ENCODE measurements around the gene HOXA5.

HOXA5 gene

DNA sequence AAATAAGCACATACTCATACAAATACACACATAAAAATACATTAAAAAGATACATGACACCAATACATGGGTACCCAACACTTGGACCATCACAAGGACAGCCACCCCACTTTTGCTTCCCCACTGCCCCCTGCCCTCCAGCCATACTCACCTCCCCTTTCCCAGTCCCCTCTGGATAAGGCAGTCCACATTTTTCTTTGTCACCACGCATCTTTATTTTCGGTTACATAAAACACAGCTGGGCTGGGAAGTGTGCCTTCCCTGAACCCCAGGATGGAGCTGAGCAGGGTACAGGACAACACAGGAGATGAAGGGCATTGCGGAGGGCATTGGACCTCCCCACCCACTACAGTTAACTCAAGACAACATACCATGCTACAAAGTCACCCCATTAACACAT lies 10.0 kb upstream of the HOXA5 start:
- Histone ChIP-seq H3K36me3 (ENCODE audit: insufficient read depth, low read length) (no peaks in the 10 kb centered on the region), H3K9me3 (ENCODE audit: control insufficient read depth, insufficient read depth, low read length) (peaks cover 3% of the 10 kb centered on the region; the same call in 1 of the 2 replicates), H3K4me1 (ENCODE audit: insufficient read depth, low read length) (no peaks in the 10 kb centered on the region), H3K9ac (ENCODE audit: low read depth, low read length) (no peak overlapping the region)

DNA sequence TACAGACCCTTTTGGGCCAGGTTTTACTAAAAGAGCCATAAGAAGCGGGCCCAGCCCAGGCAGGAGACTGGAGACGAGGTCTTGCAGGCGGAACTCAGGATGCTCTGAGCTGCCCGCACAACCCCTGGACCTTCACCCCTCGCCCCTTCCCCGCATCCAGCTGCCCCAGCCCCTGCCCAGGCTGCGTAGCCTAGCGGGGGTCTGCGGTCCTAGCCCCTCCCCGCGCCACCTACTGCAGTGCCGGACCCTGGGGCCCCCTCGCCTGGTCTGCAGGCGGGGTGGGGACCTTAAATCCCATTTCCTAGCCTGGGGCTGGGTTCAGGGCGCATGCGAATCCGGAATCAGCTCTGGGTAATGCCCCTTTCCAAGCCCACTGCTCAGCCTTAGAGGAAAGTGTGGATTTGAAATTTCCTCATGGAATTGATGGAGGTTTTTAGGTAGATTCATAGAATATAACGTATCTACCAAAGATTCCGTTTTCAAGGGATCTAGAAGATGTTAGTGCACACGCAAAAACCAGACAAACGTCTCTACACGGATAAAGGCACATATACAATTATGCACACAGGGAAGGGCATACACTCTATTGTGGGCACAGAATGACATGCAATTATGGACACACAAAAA lies 9.4 kb upstream of the HOXA5 start:
- Histone ChIP-seq H3K4me1 (ENCODE audit: insufficient read depth, low read length) (no peaks in the 10 kb centered on the region), H3K9me3 (ENCODE audit: control insufficient read depth, insufficient read depth, low read length) (peaks cover 3% of the 10 kb centered on the region; the same call in 1 of the 2 replicates), H3K9ac (ENCODE audit: low read depth, low read length) (no peak overlapping the region), H3K36me3 (ENCODE audit: insufficient read depth, low read length) (no peaks in the 10 kb centered on the region)

DNA sequence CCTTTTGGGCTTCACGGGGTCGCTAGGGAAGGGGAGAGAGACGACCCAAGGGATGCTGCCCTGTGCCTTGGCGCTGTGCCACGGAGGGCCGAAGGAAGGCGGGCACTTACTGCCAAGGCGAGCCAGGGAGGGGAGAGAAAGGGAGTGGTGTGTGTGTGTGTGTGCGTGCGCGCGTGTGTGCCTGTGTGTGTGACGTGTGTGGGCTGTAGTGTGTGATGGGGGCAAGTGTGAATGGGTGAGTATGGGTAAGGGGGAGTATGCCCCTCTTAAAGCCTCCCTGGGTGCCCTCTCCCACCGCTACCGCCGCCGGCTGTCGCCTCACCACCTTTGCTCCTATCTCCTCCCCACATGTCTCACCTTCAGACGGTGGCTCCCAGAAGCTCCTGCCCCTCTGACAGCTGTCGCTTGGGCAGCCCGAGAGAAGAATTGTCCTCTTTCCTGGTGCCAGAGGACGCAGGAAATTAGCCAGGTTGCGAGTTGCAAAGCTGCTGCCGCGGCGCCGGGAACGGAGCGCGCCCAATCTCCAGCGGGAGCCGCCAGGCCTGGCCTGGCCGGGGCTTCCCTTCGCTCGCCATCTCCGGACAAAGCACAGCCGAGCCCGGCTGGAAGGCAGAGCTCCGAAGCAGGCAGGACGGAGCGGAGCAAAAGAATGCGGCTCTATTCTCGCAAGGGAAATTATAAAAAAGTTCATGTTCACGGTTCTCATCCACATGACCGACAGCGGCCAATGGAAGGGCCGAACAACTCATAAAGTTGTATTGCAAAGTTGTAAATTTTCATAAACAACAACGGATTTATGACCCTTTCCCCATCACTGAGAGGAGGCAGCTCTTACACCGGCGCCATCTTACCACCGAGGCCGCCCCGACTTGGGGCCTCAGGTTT lies 8.7 kb upstream of the HOXA5 start, which contains the start of gene HOXA3:
Gene HOXA3, minus strand, starts transcription at position 653 of the 885 bp plus-strand sequence. CDS start 41,943 bp downstream, outside the sequence.
- no peaks in the 10 kb centered on the region for H3K4me1 ChIP-seq (ENCODE audit: insufficient read depth, low read length)
- H3K9me3 ChIP-seq (ENCODE audit: control insufficient read depth, insufficient read depth, low read length), result peaks cover 3% of the 10 kb centered on the region; the same call in 1 of the 2 replicates
- H3K36me3 ChIP-seq (ENCODE audit: insufficient read depth, low read length), result no peaks in the 10 kb centered on the region
- no peak within 1 kb of the TSS for H3K9ac ChIP-seq (ENCODE audit: low read depth, low read length)

DNA sequence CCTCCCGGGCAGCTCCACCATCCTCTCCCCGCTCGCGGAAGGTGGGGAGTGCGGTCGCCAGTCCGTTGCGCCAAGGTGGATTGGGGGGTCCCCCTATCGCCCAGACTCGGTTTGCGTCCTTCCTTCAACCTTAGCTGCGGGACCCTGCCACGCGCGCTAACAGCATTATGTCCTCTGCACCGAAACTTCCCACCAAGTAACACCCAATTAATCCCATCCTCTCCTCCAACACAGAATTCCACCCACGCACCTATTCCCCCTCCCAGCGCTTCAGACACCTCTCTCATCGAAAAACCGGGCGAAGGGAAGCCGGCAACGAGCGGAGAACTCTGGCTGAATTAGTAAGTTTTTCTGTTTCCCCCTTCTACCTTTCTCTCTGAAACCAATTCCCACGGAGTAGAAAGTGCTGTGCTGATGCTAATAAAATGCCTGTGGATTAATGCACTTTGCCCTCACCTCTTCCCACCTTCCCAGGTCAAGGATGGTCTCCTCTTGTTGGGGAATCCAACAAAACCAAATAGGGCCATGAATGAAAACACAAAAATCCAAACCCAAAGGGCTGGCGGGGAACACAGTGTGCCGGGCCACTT lies 8.0 kb upstream of the HOXA5 start:
- peaks cover 3% of the 10 kb centered on the region; the same call in 1 of the 2 replicates for H3K9me3 ChIP-seq (ENCODE audit: control insufficient read depth, insufficient read depth, low read length)
- no peak overlapping the region; the same call in 1 of the 2 replicates for H3K9ac ChIP-seq (ENCODE audit: low read depth, low read length)
- H3K4me1 ChIP-seq (ENCODE audit: insufficient read depth, low read length), result no peaks in the 10 kb centered on the region
- H3K36me3 ChIP-seq (ENCODE audit: insufficient read depth, low read length), result no peaks in the 10 kb centered on the region

DNA sequence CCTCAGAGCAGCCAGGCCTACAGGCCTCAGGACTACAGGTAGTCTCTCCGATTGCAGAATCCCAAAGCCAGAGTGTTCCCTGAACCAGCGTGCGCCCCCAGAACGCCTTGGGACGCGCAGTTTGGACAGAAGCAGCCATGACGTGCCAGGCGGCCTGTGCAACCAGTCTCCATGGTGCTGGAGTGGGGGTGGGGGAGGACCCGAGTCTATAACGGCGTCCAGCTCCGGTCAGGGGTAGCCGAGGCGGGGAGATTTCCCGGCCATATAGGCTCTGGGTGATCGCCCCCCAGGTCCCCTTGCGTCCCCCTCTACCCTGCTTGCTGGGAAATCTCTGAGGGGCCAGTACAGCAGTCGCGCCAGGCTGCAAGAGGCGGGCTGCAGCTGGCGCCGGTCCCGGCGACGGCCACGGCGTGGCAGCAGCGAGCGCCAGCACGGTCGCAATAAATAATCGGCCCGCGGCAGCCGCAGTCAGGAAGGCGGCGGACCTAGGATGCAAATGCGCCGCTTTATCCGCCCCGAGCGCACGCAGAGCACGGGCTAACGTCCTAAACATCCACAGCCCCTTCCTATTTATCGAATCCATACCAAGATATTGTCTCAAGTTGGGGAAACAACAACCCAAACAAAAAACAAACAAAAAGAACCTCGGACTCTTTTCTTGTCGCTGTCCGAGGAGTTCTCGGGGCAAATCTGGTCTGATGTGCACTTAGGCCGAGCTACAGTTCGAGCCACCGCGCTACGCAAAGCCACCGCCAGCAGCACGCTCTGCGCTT lies 7.3 kb upstream of the HOXA5 start:
- H3K4me1 ChIP-seq (ENCODE audit: insufficient read depth, low read length), result no peaks in the 10 kb centered on the region
- peak overlapping the region; percentile 31; the same call in 1 of the 2 replicates for H3K9ac ChIP-seq (ENCODE audit: low read depth, low read length)
- no peaks in the 10 kb centered on the region for H3K36me3 ChIP-seq (ENCODE audit: insufficient read depth, low read length)
- no peaks in the 10 kb centered on the region for H3K9me3 ChIP-seq (ENCODE audit: control insufficient read depth, insufficient read depth, low read length)

DNA sequence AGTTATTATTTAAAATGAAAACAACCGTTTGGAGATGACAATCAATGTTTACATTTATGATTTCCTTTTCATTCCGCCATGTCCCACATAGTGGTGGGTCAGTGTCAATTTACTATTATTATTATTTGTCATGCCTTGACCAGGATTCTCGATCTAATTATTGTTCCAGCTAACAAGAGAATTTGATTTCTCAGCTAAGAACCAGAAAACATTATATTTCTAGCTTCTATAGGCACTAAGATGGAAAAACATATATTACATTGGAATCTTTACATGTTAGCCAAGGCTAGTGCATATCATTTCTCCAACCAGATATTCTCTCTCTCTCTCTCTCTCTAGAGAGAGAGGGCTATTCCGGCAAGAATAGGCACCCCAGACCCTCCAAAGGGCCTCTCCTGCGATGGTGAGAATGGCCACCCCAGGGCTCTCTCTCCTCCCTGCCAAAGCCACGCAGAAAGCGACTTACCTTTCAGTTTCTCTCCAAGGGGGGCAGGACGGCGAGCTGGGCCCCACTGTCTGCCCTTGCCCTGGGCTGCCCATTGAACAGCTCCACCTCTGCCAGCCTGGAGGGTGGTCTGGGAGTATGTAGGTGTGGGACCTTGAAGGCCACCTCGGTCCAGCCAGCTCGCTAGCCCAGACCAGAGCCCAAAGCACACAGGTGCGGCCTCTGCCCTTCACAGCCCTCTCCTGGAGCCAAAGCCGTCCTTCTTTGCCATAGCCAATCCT lies 6.5 kb upstream of the HOXA5 start:
- Histone ChIP-seq H3K9me3 (ENCODE audit: control insufficient read depth, insufficient read depth, low read length) (no peaks in the 10 kb centered on the region), H3K9ac (ENCODE audit: low read depth, low read length) (no peak overlapping the region; the same call in 1 of the 2 replicates), H3K36me3 (ENCODE audit: insufficient read depth, low read length) (no peaks in the 10 kb centered on the region), H3K4me1 (ENCODE audit: insufficient read depth, low read length) (no peaks in the 10 kb centered on the region)

DNA sequence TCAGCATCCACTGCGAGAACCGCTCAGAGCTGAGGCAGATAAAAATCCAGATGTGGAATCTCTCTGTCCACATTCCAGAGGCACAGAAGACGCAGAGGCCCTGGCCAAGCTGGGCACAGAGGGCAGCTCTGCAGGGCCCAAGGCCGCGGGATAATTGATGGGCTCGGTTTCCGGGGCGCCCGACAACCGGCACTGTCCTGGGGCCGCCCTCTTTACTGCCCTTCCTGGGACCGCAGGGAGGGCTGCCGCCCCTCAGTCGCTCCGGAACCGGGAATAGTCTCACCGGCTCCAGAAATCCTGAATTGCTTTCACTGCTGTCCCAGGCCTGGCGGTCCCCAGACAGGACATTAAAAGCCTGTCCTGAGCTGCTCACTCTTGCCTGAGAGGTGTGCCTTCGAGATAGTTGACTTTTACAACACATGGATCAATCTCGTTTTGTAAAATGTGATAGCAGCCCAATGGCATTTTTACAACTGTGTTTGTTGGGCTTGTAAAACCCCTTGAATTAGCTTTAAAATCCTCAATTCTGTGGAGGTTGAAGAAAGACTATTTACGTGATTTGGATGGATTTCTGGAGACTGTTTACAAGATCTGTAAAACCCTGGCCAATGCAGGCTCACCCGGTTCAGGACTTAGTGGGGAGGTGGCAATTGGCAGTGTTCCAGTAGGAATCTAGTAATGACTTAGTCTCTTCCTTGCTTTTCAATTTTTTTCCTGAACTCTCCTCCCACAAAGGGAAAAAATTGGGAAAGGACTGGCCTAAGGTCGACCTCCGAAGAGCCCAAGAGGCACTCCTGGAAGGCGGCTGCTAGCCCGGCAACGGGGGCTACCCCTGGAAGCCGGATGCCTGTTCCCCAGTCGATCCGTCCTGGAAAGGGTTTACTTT lies 5.5 kb upstream of the HOXA5 start:
- Histone ChIP-seq H3K9ac (ENCODE audit: low read depth, low read length) (no peak overlapping the region), H3K4me1 (ENCODE audit: insufficient read depth, low read length) (no peaks in the 10 kb centered on the region), H3K36me3 (ENCODE audit: insufficient read depth, low read length) (no peaks in the 10 kb centered on the region), H3K9me3 (ENCODE audit: control insufficient read depth, insufficient read depth, low read length) (no peaks in the 10 kb centered on the region)

DNA sequence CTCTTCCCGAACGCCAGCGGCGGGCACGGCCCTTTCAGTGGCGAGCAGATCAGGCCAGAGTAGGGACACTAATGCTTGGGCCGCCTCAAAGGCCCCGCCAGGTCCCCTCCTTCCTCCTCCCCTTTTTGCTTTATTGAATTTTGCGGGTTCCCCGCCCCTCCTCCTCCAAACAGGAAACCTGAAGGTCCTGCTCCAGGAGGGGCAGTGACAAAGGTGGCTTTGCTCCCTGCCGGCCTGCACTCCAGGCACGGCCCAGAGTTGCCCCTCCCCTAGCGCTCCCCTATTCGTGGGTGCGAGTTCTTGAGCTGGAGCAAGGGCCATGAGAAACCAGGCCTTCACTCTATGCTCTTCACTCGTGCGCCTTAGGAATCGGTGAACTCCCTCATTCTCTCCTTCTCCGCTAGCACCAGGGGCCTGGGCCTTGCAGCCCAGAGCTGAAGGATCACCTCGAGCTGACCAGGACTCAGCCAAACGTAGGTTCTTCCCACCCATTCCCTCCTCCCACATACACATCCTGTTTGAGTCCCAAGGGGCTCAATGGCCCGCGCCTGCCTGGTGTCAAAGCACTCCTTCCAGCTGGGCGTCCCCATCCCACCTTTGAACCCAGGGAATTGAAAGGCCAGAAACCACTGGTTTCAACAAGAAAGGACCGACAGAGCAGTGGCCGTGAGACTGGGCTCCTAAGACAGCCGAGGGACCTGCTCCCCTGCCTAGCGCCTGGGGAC lies 4.7 kb upstream of the HOXA5 start:
- no peaks in the 10 kb centered on the region for H3K4me1 ChIP-seq (ENCODE audit: insufficient read depth, low read length)
- H3K9ac ChIP-seq (ENCODE audit: low read depth, low read length), result no peak overlapping the region

DNA sequence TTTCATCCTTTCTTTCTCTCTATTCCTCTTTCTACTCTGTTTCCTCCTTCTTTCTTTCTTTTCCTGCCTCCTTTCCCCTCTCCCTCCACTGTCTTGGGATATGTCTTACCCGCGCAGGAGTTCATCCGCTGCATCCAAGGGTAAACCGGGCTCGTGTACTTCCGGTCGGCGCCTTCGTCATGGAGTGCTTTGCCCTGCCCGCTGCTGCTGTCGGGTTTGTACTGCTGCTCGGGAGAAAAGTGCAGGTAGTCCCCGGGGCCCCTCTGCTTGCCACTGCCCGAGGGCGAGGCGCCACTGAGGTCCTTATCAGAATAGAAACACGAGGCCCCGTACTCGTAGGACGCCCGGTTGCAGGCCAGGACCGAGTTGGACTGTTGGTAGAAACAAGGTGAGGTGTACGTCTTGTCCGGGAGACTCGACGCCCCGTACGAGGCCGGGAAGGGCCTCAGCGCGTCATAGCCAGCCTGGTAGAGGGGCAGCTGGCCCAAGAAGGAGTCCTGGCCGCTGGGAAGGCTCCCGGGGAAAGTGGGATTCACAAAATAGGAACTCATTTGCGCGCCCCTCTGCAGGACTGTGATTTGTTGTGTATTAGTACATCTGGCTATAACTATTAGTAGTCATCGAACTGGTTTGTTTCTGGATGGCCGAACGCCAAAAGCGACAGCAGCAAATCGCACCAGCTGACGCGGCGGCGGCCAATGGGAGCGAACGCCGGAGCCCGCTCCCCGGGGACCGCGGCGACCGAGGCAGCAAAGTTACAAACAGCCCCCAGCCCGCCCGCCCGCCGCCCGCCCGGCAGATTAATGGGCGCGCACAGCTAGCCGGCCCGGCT lies 3.9 kb upstream of the HOXA5 start, which contains the start of gene HOXA6:
Gene HOXA6, minus strand, starts transcription at position 576 of the 832 bp plus-strand sequence. Its CDS starts 25 bp downstream, at position 551.
- H3K36me3 ChIP-seq (ENCODE audit: insufficient read depth, low read length), result no peaks in the 10 kb centered on the region
- H3K4me1 ChIP-seq (ENCODE audit: insufficient read depth, low read length), result no peaks in the 10 kb centered on the region
- no peaks in the 10 kb centered on the region for H3K9me3 ChIP-seq (ENCODE audit: control insufficient read depth, insufficient read depth, low read length)
- no peak within 1 kb of the TSS; the same call in 1 of the 2 replicates for H3K9ac ChIP-seq (ENCODE audit: low read depth, low read length)

More for the DNA sequence above, 4.7 kb upstream of the HOXA5 start:
- no peaks in the 10 kb centered on the region for H3K36me3 ChIP-seq (ENCODE audit: insufficient read depth, low read length)
- no peaks in the 10 kb centered on the region for H3K9me3 ChIP-seq (ENCODE audit: control insufficient read depth, insufficient read depth, low read length)

DNA sequence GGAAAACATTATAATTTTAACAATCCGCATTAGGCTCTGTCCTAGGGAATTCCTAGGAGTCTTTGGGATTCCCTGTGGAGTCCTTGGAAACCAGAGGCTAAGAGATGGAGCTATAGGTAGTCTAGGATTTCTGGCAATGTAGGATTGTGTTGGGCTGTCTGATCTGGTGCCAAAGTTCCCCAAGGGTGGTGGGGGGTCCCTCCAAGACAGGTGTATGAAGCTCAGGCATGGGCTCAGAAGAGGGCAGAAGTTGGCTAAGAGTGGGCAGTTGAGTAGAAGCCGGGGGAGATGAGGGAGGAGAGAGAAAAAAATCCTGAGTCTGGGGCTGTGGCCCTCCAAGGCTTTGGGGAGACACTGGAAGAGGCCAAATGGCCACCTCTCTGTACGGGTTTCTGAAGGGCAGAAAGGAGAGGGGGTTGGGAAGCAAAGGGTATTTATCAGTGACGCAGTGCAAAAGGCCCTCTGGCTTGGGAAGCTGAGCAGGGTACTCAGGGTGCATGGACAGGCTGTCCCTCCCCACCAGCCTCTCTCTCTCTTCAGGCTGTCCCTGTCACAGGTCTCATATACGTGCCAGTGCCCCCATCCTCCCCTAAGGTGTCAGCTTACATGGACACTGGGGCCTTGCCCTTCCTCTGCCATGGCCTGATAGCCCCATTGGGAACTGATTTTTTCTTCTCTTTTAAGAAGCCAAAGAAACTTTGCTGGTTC lies 3.2 kb upstream of the HOXA5 start:
- Histone ChIP-seq H3K9me3 (ENCODE audit: control insufficient read depth, insufficient read depth, low read length) (no peaks in the 10 kb centered on the region), H3K9ac (ENCODE audit: low read depth, low read length) (no peak overlapping the region), H3K4me1 (ENCODE audit: insufficient read depth, low read length) (0 out of 2 replicates have a peak, but pooled peaks cover 2% of the 10 kb centered on the region), H3K36me3 (ENCODE audit: insufficient read depth, low read length) (no peaks in the 10 kb centered on the region)

DNA sequence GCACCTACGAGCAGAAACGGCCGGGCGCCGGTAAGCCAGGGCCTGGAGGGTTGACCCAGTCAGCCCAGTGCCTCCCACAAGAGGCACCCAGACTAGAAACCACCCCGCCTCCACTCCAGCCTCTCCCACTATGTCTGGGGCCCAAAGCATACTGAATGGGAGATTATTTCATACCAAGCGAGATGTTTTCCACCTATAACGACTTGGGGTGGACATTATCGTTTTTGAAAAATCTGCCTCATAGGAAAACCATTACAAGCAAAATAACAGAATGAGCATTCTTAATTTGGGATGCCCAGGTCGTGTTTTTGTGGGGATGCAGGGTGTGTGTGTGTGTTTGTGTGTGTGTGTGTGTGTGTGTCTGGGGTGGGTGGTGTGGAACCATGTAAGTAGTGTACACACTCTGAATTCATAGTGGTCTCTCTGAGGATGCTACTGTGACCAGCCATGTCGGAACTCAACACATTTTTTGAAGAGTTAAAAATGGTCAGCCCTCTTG lies 2.5 kb upstream of the HOXA5 start:
- H3K36me3 ChIP-seq (ENCODE audit: insufficient read depth, low read length), result no peaks in the 10 kb centered on the region
- H3K4me1 ChIP-seq (ENCODE audit: insufficient read depth, low read length), result 0 out of 2 replicates have a peak, but pooled peaks cover 4% of the 10 kb centered on the region
- no peak overlapping the region for H3K9ac ChIP-seq (ENCODE audit: low read depth, low read length)
- no peaks in the 10 kb centered on the region for H3K9me3 ChIP-seq (ENCODE audit: control insufficient read depth, insufficient read depth, low read length)

All from ES-I3 (cell line).